Endothelial cell of umbilical vein (primary cell): ENCODE measurements around the gene RAB3D. TPM values are rescaled to one million over a fixed set of nuclear protein-coding genes. Genes with fewer than 3 reads are reported as not detected.

ENCODE experiments used
- BruUV-seq: library from RNA; stranded (reverse); fragments of 400-500 nt; replicated peaks from 2 replicates; lab custom pipeline; 2021; lab: Mats Ljungman, UMichigan
- CTCF ChIA-PET: fragments of 300-600, 350-600 bp; sonication (Branson Sonifier 250); formaldehyde crosslinking; loops from one replicate; lab custom pipeline; 2021; ENCODE audit warnings: antibody characterized with exemption, inconsistent platforms; lab: Charles Lee
- POLR2A ChIA-PET: fragments of 300-600, 350-600 bp; sonication (Branson Sonifier 250); formaldehyde crosslinking; loops from one replicate; lab custom pipeline; 2021; ENCODE audit warnings: antibody characterized with exemption, inconsistent platforms; lab: Charles Lee
- DNase-seq: peaks from one replicate; pipeline ENCODE4 v3.0.0-alpha.2; 2011; ENCODE audit warnings: low read depth, low spot score
- FAIRE-seq: peaks from 2 replicates; lab custom pipeline; 2011; peaks lifted over from hg19 to GRCh38; lab: Jason Lieb, UNC
- H2AFZ ChIP-seq: 2 replicates; pipeline ENCODE4 v1.6.0; 2012; ENCODE audit warnings: low read depth, low read length, control low read depth, inconsistent platforms
- H3K27ac ChIP-seq: 2 replicates; pipeline ENCODE4 v1.5.1; 2011; ENCODE audit warnings: low read depth, mild to moderate bottlenecking, control low read depth, low read length, moderate library complexity; ENCODE audit not compliant: insufficient read depth
- H3K27me3 ChIP-seq, 2 experiments: 2 replicates each; pipeline versions ENCODE4 v1.6.0 to v1.6.1; 2011; ENCODE audit warnings: low read length in 2 of 2, mixed read lengths in 1 of 2; ENCODE audit not compliant: control insufficient read depth in 2 of 2, insufficient read depth in 2 of 2
- H3K36me3 ChIP-seq, 2 experiments: 2 replicates in 1 of 2; 3 replicates in 1 of 2; pipeline ENCODE4 v1.5.1; 2011; ENCODE audit warnings: low read length in 2 of 2, mild to moderate bottlenecking in 1 of 2, moderate library complexity in 1 of 2; ENCODE audit not compliant: control insufficient read depth in 2 of 2, insufficient read depth in 2 of 2; ENCODE audit errors: extremely low read depth in 1 of 2
- H3K4me1 ChIP-seq: 3 replicates; pipeline ENCODE4 v1.5.1; 2011; ENCODE audit warnings: mild to moderate bottlenecking, low read length; ENCODE audit not compliant: control insufficient read depth, insufficient read depth; ENCODE audit errors: extremely low read depth
- H3K4me2 ChIP-seq: 2 replicates; pipeline ENCODE4 v1.6.1; 2011; ENCODE audit warnings: low read length, control low read depth, mixed read lengths; ENCODE audit not compliant: insufficient read depth
- H3K4me3 ChIP-seq, 3 experiments: fragments of 200-600 bp in 1 of 3; sonication (generic), shearing (Covaris generic) in 1 of 3; replicated peaks in 1 of 3; 2 replicates each; pipeline ENCODE4 v1.5.1; 2011 to 2016; ENCODE audit warnings: control low read depth in 3 of 3, low read length in 3 of 3, mild to moderate bottlenecking in 2 of 3, inconsistent platforms in 1 of 3, low read depth in 1 of 3, moderate library complexity in 1 of 3; ENCODE audit not compliant: insufficient read depth in 1 of 3
- H3K79me2 ChIP-seq: 2 replicates; pipeline ENCODE4 v1.6.0; 2012; ENCODE audit warnings: low read length, inconsistent platforms; ENCODE audit not compliant: control insufficient read depth, insufficient read depth
- H3K9ac ChIP-seq: replicated peaks from 2 replicates; pipeline ENCODE3; 2011; ENCODE audit warnings: low read length, control low read depth; ENCODE audit not compliant: insufficient read depth; ENCODE audit errors: extremely low read depth
- H3K9me1 ChIP-seq: replicated peaks from 3 replicates; pipeline ENCODE4 v1.6.0; 2011; ENCODE audit warnings: mild to moderate bottlenecking, low read length; ENCODE audit not compliant: control insufficient read depth, insufficient read depth; ENCODE audit errors: extremely low read depth
- H3K9me3 ChIP-seq: replicated peaks from 2 replicates; pipeline ENCODE4 v1.5.1; 2012; ENCODE audit warnings: low read length, inconsistent platforms; ENCODE audit not compliant: control insufficient read depth, insufficient read depth
- H4K20me1 ChIP-seq: replicated peaks from 2 replicates; pipeline ENCODE3; 2011; ENCODE audit warnings: mild to moderate bottlenecking, low read length; ENCODE audit not compliant: control insufficient read depth, insufficient read depth; ENCODE audit errors: extremely low read depth
- EZH2 ChIP-seq: IDR thresholded peaks from 2 replicates; pipeline ENCODE4 v1.6.1; 2012; ENCODE audit warnings: borderline replicate concordance, low read depth, mild to moderate bottlenecking, moderate library complexity, low read length, inconsistent platforms; ENCODE audit not compliant: severe bottlenecking
- FOS ChIP-seq: IDR thresholded peaks from 2 replicates; pipeline ENCODE4 v1.6.1; 2011; ENCODE audit warnings: mild to moderate bottlenecking, low read length, moderate library complexity, borderline replicate concordance; ENCODE audit not compliant: insufficient read depth
- GATA2 ChIP-seq: IDR thresholded peaks from 2 replicates; pipeline ENCODE4 v1.7.0; 2011; ENCODE audit warnings: low read depth, mild to moderate bottlenecking, moderate library complexity, mixed read lengths, low read length; ENCODE audit not compliant: insufficient read length, insufficient read depth
- JUN ChIP-seq: IDR thresholded peaks from 2 replicates; pipeline ENCODE4 v1.6.1; 2011; ENCODE audit warnings: borderline replicate concordance, low read depth; ENCODE audit not compliant: insufficient read length, insufficient read depth
- MAX ChIP-seq: IDR thresholded peaks from 2 replicates; pipeline ENCODE4 v1.6.1; 2011; ENCODE audit not compliant: insufficient read depth, insufficient read length
- MYC ChIP-seq: IDR thresholded peaks from one replicate; pipeline ENCODE4 v1.6.1; 2011; ENCODE audit warnings: mild to moderate bottlenecking, low read depth, low read length
- POLR2A ChIP-seq: IDR thresholded peaks from 2 replicates; pipeline ENCODE4 v1.6.1; 2012; ENCODE audit warnings: low read depth, mild to moderate bottlenecking, control low read depth, low read length
- POLR2AphosphoS5 ChIP-seq: IDR thresholded peaks from 2 replicates; pipeline ENCODE4 v1.6.1; 2012; ENCODE audit warnings: low read depth, mild to moderate bottlenecking, control low read depth, low read length, moderate library complexity; ENCODE audit not compliant: insufficient read depth
- dilution Hi-C: fragments of 300-500 bp; cut with MboI; formaldehyde crosslinking; loops from one replicate; pipeline ENCODE4 v1.15.0; 2019; ENCODE audit warnings: low sequenced_read_pairs; ENCODE audit not compliant: extremely low pct_ligation_motif_present
- intact Hi-C: fragments of 100-400 bp; cut with micrococcal nuclease; formaldehyde crosslinking; loops from one replicate; pipeline ENCODE4 v1.10.0; 2022
- polyA plus RNA-seq, 4 experiments: library from polyadenylated mRNA; depleted of rRNA in 3 of 4; stranded (reverse) in 3 of 4; unstranded in 1 of 4; fragments of >200 nt; gene quantifications; 2 replicates each; pipeline versions ENCODE4 v1.2.1 to v1.2.3, GENCODE V29; 2011 to 2012; ENCODE audit warnings: missing spikeins in 1 of 4
- total RNA-seq: library from RNA; stranded (reverse); gene quantifications from 2 replicates; pipeline ENCODE4 v1.2.3, GENCODE V29; 2021

Gene RAB3D
- total and polyA plus RNA-seq, 2 donors (not counting 3 experiments of a cell fraction or from before 2014, with no cell fraction given) = 35.4 to 48.2 TPM

DNA sequence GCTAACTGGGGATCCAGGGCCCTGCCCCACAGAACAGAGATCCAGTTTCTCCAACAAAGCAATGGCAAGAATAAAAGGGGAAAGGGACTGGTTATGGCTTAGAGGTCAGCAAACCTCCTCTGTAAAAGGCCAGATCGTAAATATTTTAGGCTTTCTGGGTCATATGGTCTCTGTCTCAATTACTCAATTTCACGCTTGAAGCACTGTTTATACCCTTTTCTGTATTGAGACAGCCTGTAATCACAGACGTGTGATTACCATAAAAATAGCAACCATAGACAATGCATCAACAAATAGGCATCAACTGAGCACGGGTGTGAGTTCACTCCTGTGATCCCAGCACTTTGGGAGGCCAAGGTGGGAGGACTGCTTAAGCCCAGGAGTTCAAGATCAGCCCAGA lies 9.3 kb downstream of the RAB3D start:
- no peak overlapping the region for H3K27ac ChIP-seq
- H3K4me3 ChIP-seq = no peak overlapping the region
- no peak overlapping the region for H3K9ac ChIP-seq
- H3K79me2 ChIP-seq = no peaks in the 10 kb centered on the region
- no peaks in the 10 kb centered on the region for H3K27me3 ChIP-seq
- CTCF ChIA-PET = no interaction called here
- FAIRE-seq (no peak), DNase-seq (no peak)
- no peak overlapping the region for H3K4me2 ChIP-seq
- H3K9me3 ChIP-seq = no peaks in the 10 kb centered on the region
- no peak for TF ChIP-seq FOS
- H4K20me1 ChIP-seq = no peaks in the 10 kb centered on the region
- POLR2A ChIA-PET = no interaction called here
- H3K4me1 ChIP-seq = no peaks in the 10 kb centered on the region
- intact Hi-C loops = no loop called here
- H3K9me1 ChIP-seq = no peaks in the 10 kb centered on the region
- BruUV-seq = no TSS peak
- no peak overlapping the region for H2AFZ ChIP-seq
- dilution Hi-C loops = no loop called here
- peaks cover 0 to 15% of the 10 kb centered on the region in 2 experiments for H3K36me3 ChIP-seq

GRCh38 chr19:11325544-11325943 lies 13.9 kb downstream of the RAB3D start:
- Histone ChIP-seq H3K9me1 (no peaks in the 10 kb centered on the region), H2AFZ (no peak overlapping the region), H3K4me3 (no peak overlapping the region), H3K4me1 (peaks cover 7% of the 10 kb centered on the region), H3K9me3 (no peaks in the 10 kb centered on the region), H3K27ac (no peak overlapping the region), H4K20me1 (no peaks in the 10 kb centered on the region), H3K27me3 (no peaks in the 10 kb centered on the region), H3K79me2 (no peaks in the 10 kb centered on the region), H3K36me3 (peaks cover 0 to 14% of the 10 kb centered on the region in 2 experiments), H3K9ac (no peak overlapping the region), H3K4me2 (no peak overlapping the region)
- dilution Hi-C loops = no loop called here
- CTCF ChIA-PET = interaction anchor here (0.9 to 2.2 kb wide), 4 partner anchors 19 to 56 kb away, joined by 3 to 10 read pairs (median 4); no protein-coding TSS in a partner anchor
- DNase-seq (no peak), FAIRE-seq (no peak)
- TF ChIP-seq JUN (no peak), FOS (no peak), GATA2 (no peak), MAX (no peak), POLR2A (no peak), MYC (no peak), EZH2 (no peak), POLR2AphosphoS5 (no peak)
- intact Hi-C loops = no loop called here
- no TSS peak for BruUV-seq
- POLR2A ChIA-PET = no interaction called here
